Measurements from ENCODE around the gene LIN7B.

LIN7B gene

DNA sequence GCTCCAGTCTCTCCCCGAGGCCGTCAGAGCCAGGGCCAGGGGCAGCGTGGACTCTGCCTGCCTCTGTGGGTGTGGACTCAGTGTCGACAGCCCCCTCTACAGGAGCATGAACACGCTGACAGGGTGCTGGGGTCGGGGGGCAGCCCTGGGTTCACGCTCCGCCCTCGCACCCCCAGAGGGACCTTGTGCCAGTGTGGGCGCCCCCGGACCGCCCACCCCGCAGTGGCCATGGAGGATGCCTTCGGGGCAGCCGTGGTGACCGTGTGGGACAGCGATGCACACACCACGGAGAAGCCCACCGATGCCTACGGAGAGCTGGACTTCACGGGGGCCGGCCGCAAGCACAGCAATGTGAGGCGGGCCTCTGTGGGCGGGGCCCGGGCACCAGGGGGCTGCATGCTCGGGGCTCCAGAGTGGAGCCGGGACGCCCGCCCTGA lies 51.7 kb downstream of the LIN7B start:
- DNase-seq (ENCODE audit: low spot score), result no peak

DNA sequence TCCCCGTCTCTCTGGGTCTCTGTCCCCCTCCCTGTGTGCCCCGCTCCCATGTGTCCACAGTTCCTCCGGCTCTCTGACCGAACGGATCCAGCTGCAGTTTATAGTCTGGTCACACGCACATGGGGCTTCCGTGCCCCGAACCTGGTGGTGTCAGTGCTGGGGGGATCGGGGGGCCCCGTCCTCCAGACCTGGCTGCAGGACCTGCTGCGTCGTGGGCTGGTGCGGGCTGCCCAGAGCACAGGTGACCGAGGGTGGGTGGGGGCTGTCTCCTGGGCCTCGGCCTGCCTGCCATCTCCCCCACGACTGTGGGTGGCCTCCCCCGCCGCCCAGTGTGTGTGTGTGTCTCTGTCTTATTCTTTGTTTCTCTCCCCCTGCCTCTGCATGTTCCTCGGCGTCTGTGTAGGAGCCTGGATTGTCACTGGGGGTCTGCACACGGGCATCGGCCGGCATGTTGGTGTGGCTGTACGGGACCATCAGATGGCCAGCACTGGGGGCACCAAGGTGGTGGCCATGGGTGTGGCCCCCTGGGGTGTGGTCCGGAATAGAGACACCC lies 53.8 kb downstream of the LIN7B start:
- DNase-seq (ENCODE audit: low spot score), result no peak

Measured in CD4-positive, alpha-beta T cell treated with Interleukin-6 at 100 ng/mL for 8 hours (primary cell).